Gastrocnemius medialis (tissue), 4 donors: ENCODE measurements around the gene HEY2. TPM values are rescaled to one million over a fixed set of nuclear protein-coding genes. Genes with fewer than 3 reads are reported as not detected.
"Not testable (repeated sequence)": the region's sequence is repeated elsewhere in the genome, so short reads cannot be mapped to it uniquely, and the experiment has no call there.

ENCODE experiments used
- ATAC-seq, 2 donors: fragments of 150-250 bp; one replicate each; pipeline ENCODE4 v1.9.1; 2016
- DNase-seq, 2 donors: peaks; one replicate each; pipeline ENCODE4 v3.0.0-alpha.2; 2019
- H3K27ac ChIP-seq, 4 donors: fragments of 200-600 bp; sonication (generic); 1 replicate in 1 of 4; 2 replicates in 3 of 4; pipeline ENCODE4 v1.5.1; 2016 to 2018; ENCODE audit warnings: mild to moderate bottlenecking in 2 of 4, moderate library complexity in 1 of 4
- H3K27me3 ChIP-seq, 3 donors: fragments of 200-600 bp; sonication (generic) in 2 of 3; 1 replicate in 1 of 3; 2 replicates in 2 of 3; pipeline versions ENCODE4 v1.5.1 to v1.6.0; 2016 to 2019; ENCODE audit warnings: mild to moderate bottlenecking in 1 of 3, moderate library complexity in 1 of 3
- H3K36me3 ChIP-seq, 2 donors: fragments of 200-600 bp; sonication (generic) in 1 of 2; one replicate each; pipeline ENCODE4 v1.5.1; 2017 to 2018
- H3K4me1 ChIP-seq, 2 donors: fragments of 200-600 bp; sonication (generic) in 1 of 2; one replicate each; pipeline ENCODE4 v1.5.1; 2016 to 2017; ENCODE audit warnings: mild to moderate bottlenecking in 2 of 2
- H3K4me3 ChIP-seq, 4 donors: fragments of 200-600 bp; sonication (generic) in 3 of 4; 1 replicate in 1 of 4; 2 replicates in 3 of 4; pipeline ENCODE4 v1.5.1; 2016 to 2019; ENCODE audit warnings: mild to moderate bottlenecking in 2 of 4
- H3K9me3 ChIP-seq, 3 donors: fragments of 200-600 bp; sonication (generic) in 2 of 3; 1 replicate in 1 of 3; 2 replicates in 2 of 3; pipeline ENCODE4 v1.5.1; 2016 to 2019
- POLR2A ChIP-seq, 2 donors: fragments of 450-650 bp; IDR thresholded peaks; one replicate each; pipeline ENCODE4 v1.6.1; 2017; ENCODE audit warnings: antibody characterized with exemption in 2 of 2, mild to moderate bottlenecking in 2 of 2, moderate library complexity in 2 of 2
- in situ Hi-C, 4 donors: fragments of 200-750 bp; cut with MboI; loops; one replicate each; pipeline versions ENCODE4 v1.15.0 to v1.8.0; 2017; ENCODE audit warnings: low sequenced_read_pairs in 4 of 4
- intact Hi-C: fragments of 100-400 bp; cut with DNase I; formaldehyde crosslinking; loops from one replicate; pipeline ENCODE4 v1.15.1; 2023; ENCODE audit warnings: low total_unique reads
- total RNA-seq, 4 donors: library from RNA; depleted of rRNA; stranded (reverse); fragments of >200 nt; gene quantifications; one replicate each; pipeline versions ENCODE4 v1.1.0 to v1.2.3, GENCODE V29; 2016
- TF ChIP-seq, protein P1 (sequence below), 5 experiments: fragments of 450-650 bp in 3 of 5; fragments of 200-600 bp in 2 of 5; sonication (generic) in 2 of 5; IDR thresholded peaks in 4 of 5; conservative IDR thresholded peaks in 1 of 5; 1 replicate in 4 of 5; 2 replicates in 1 of 5; pipeline ENCODE4 v1.5.1; 2016 to 2019; ENCODE audit warnings: antibody characterized with exemption in 5 of 5, mild to moderate bottlenecking in 3 of 5, moderate library complexity in 3 of 5

Gene HEY2
- total RNA-seq, 4 donors from 2014 or later: 5.9 to 9.0 (median 7.4) TPM

- Histone ChIP-seq H3K4me3 (no peak overlapping the region), H3K36me3 (no peaks in the 10 kb centered on the region), H3K4me1 (no peaks in the 10 kb centered on the region), H3K27me3 (no peaks in the 10 kb centered on the region), H3K9me3 (no peaks in the 10 kb centered on the region), H3K27ac (no peak overlapping the region)
- ATAC-seq (no peak), DNase-seq (no peak)
- in situ Hi-C loops (loop anchor here in 3 of 4 donors (25.0 kb wide), 2 partner anchors 186 to 611 kb away; partner anchors contain the start of gene TPD52L1 (in 3 of the 3)), intact Hi-C loops (no loop called here)
- TF ChIP-seq POLR2A (IDR thresholded peaks at IDR 0.05): no peak
- TF ChIP-seq, protein P1, sequence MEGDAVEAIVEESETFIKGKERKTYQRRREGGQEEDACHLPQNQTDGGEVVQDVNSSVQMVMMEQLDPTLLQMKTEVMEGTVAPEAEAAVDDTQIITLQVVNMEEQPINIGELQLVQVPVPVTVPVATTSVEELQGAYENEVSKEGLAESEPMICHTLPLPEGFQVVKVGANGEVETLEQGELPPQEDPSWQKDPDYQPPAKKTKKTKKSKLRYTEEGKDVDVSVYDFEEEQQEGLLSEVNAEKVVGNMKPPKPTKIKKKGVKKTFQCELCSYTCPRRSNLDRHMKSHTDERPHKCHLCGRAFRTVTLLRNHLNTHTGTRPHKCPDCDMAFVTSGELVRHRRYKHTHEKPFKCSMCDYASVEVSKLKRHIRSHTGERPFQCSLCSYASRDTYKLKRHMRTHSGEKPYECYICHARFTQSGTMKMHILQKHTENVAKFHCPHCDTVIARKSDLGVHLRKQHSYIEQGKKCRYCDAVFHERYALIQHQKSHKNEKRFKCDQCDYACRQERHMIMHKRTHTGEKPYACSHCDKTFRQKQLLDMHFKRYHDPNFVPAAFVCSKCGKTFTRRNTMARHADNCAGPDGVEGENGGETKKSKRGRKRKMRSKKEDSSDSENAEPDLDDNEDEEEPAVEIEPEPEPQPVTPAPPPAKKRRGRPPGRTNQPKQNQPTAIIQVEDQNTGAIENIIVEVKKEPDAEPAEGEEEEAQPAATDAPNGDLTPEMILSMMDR (IDR thresholded peaks at IDR 0.05 in 4 of 5, conservative IDR thresholded peaks at IDR 0.05 in 1 of 5): no peak
These were observed 24.2 kb downstream of the HEY2 start for GRCh38 chr6:125773387-125774341.

DNA sequence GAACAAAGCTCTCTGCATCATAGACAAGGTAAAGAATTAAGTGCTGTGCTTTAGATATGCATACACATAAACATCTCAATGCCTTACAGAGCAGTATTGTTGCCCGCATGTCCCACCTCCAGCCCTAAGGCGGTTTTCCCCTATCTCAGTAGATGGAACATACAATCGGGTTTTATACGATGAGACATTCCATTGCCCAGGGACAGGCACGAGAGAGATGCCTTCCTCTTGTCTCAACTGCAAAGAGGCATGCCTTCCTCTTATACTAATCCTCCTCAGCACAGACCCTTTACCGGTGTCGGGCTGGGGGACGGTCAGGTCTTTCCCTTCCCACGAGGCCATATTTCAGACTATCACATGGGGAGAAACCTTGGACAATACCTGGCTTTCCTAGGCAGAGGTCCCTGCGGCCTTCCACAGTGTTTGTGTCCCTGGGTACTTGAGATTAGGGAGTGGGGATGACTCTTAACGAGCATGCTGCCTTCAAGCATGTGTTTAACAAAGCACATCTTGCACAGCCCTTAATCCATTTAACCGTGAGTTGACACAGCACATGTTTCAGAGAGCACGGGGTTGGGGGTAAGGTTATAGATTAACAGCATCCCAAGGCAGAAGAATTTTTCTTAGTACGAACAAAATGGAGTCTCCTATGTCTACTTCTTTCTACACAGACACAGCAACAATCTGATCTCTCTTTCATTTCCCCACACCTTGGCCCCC lies 26.8 kb downstream of the HEY2 start:
- H3K9me3 ChIP-seq, H3K27ac ChIP-seq, DNase-seq, H3K4me3 ChIP-seq, H3K27me3 ChIP-seq, intact Hi-C loops, H3K4me1 ChIP-seq, ATAC-seq, in situ Hi-C loops, H3K36me3 ChIP-seq: not testable (repeated sequence)

- ATAC-seq: peak; percentile 92 to 94
- no peak for TF ChIP-seq POLR2A (IDR thresholded peaks at IDR 0.05)
- TF ChIP-seq, protein P1 (IDR thresholded peaks at IDR 0.05 in 4 of 5, conservative IDR thresholded peaks at IDR 0.05 in 1 of 5): peak; percentile 17 to 52 (median 44)
- H3K4me3 ChIP-seq: peak overlapping the region; percentile 65 to 80 (median 75)
- H3K27ac ChIP-seq: peak overlapping the region; percentile 91 to 97 (median 95)
- no peaks in the 10 kb centered on the region for H3K9me3 ChIP-seq
- intact Hi-C loops: loop anchor here (1.0 to 10.0 kb wide), 5 partner anchors 10 to 815 kb away; partner anchors contain the start of genes HEY2, HINT3, NCOA7 and RNF217
- in situ Hi-C loops: loop anchor here in 2 of 4 donors (10.0 kb wide), 2 partner anchors 175 to 195 kb away; partner anchors contain the start of gene HINT3 (in 1 of the 2)
- no peaks in the 10 kb centered on the region for H3K36me3 ChIP-seq
- no peaks in the 10 kb centered on the region for H3K27me3 ChIP-seq
- peaks cover 0 to 5% of the 10 kb centered on the region in 2 donors for H3K4me1 ChIP-seq
- DNase-seq: peak; percentile 67 to 74
These were observed 30.6 kb downstream of the HEY2 start for GRCh38 chr6:125779924-125780539.

- DNase-seq (peak; percentile 61 to 63), ATAC-seq (peak; percentile 89 to 92)
- Histone ChIP-seq H3K27ac (peak overlapping the region; percentile 91 to 97 (median 95)), H3K27me3 (no peaks in the 10 kb centered on the region), H3K9me3 (no peaks in the 10 kb centered on the region), H3K4me3 (peak overlapping the region; percentile 65 to 80 (median 75)), H3K4me1 (peaks cover 0 to 5% of the 10 kb centered on the region in 2 donors), H3K36me3 (no peaks in the 10 kb centered on the region)
- intact Hi-C loops (loop anchor here (1.0 to 10.0 kb wide), 5 partner anchors 10 to 816 kb away; partner anchors contain the start of genes HEY2, HINT3, NCOA7 and RNF217), in situ Hi-C loops (loop anchor here in 2 of 4 donors (10.0 kb wide), 2 partner anchors 174 to 194 kb away; partner anchors contain the start of gene HINT3 (in 1 of the 2))
- TF ChIP-seq POLR2A (IDR thresholded peaks at IDR 0.05): peak; percentile 61 to 81
- TF ChIP-seq, protein P1 (IDR thresholded peaks at IDR 0.05 in 4 of 5, conservative IDR thresholded peaks at IDR 0.05 in 1 of 5): peak in 1 of 5 experiments; percentile 6
These were observed 31.3 kb downstream of the HEY2 start for GRCh38 chr6:125780540-125781313.
